ENCODE measurements around the gene DHX15. TPM values are rescaled to one million over a fixed set of nuclear protein-coding genes. Genes with fewer than 3 reads are reported as not detected.

DHX15 gene
- total RNA-seq, 1 experiment from 2014 or later: 287 TPM

GRCh38 chr4:24574236-24574635 lies 10.1 kb downstream of the DHX15 start:
- TF ChIP-seq CTCF (conservative IDR thresholded peaks at IDR 0.05): no peak
- Histone ChIP-seq H2BK12ac (ENCODE audit: insufficient read length, low read depth, low read length) (no peak overlapping the region), H3K56ac (ENCODE audit: insufficient read length, low read depth, low read length) (no peak overlapping the region), H3K79me2 (ENCODE audit: insufficient read depth, low read length) (peaks cover 82% of the 10 kb centered on the region), H2BK5ac (ENCODE audit: insufficient read length, low read length) (no peak overlapping the region), H3K9me3 (ENCODE audit: control insufficient read depth, low read depth, low read length) (no peaks in the 10 kb centered on the region), H3K4me2 (ENCODE audit: insufficient read depth, insufficient read length, low read length) (no peak overlapping the region), H3K4me1 (ENCODE audit: insufficient read depth, low read length) (no peaks in the 10 kb centered on the region; the same call in 1 of the 2 replicates), H3K27ac (ENCODE audit: insufficient read length, low read depth, low read length) (no peak overlapping the region), H4K8ac (replicated peaks; ENCODE audit: insufficient read length, low read depth, low read length) (no peak overlapping the region), H2AFZ (ENCODE audit: low read length) (no peak overlapping the region), H2AK5ac (ENCODE audit: insufficient read length, low read length) (no peak overlapping the region), H3T11ph (ENCODE audit: low read length) (no peak overlapping the region), H4K91ac (ENCODE audit: insufficient read length, low read depth, low read length) (no peak overlapping the region), H2BK120ac (ENCODE audit: low read depth, low read length, poor library complexity, severe bottlenecking) (no peak overlapping the region), H3K18ac (ENCODE audit: insufficient read length, low read depth, low read length) (no peak overlapping the region), H3K14ac (ENCODE audit: insufficient read depth, low read length) (no peak overlapping the region), H3K23ac (ENCODE audit: insufficient read length, low read depth, low read length) (no peak overlapping the region), H2BK15ac (ENCODE audit: low read depth, low read length) (no peak overlapping the region), H3K79me1 (ENCODE audit: insufficient read depth, low read depth, low read length, poor library complexity, severe bottlenecking) (peaks cover 2% of the 10 kb centered on the region), H4K5ac (ENCODE audit: insufficient read length, low read depth, low read length) (no peak overlapping the region), H3K9ac (ENCODE audit: extremely low read depth, insufficient read length, low read length) (no peak overlapping the region), H3K23me2 (ENCODE audit: insufficient read length, low read depth, low read length, poor library complexity, severe bottlenecking) (no peaks in the 10 kb centered on the region), H4K20me1 (ENCODE audit: control insufficient read depth, insufficient read depth, insufficient read length) (no peaks in the 10 kb centered on the region), H3K4ac (ENCODE audit: low read depth, low read length) (no peak overlapping the region), H3K27me3 (ENCODE audit: insufficient read depth, low read length) (no peaks in the 10 kb centered on the region), H2BK20ac (ENCODE audit: low read depth, low read length, poor library complexity, severe bottlenecking) (no peak overlapping the region)
- H3K36me3 Mint-ChIP-seq (ENCODE audit: insufficient read depth in 1 of 3, low read depth in 3 of 3): peaks cover 52 to 86% (median 84%) of the 10 kb centered on the region in 3 experiments
- DNase-seq: no peak
- peaks cover 56 to 72% of the 10 kb centered on the region in 2 experiments for H3K4me1 Mint-ChIP-seq
- H3K27me3 Mint-ChIP-seq (ENCODE audit: low read depth): no peaks in the 10 kb centered on the region
- peak overlapping the region in 1 of 3 experiments; percentile 79; a peak in 2 of 7 replicates for H3K27ac Mint-ChIP-seq
- no peak overlapping the region for H3K4me3 Mint-ChIP-seq
- H3K9me3 Mint-ChIP-seq: no peaks in the 10 kb centered on the region
